ENCODE data around the gene ACOXL. TPM values are rescaled to one million over a fixed set of nuclear protein-coding genes. Genes with fewer than 3 reads are reported as not detected.

ACOXL gene
- total RNA-seq, 4 donors from 2014 or later: 0.64 TPM; not detected in 3

- WGBS: 87% methylated on average over 5 of the region's 5 CpGs
- Histone ChIP-seq H3K4me3 (no peak overlapping the region), H3K4me1 (no peaks in the 10 kb centered on the region), H3K27ac (no peak overlapping the region), H3K9me3 (no peaks in the 10 kb centered on the region), H3K36me3 (no peaks in the 10 kb centered on the region), H3K27me3 (peaks cover 3% of the 10 kb centered on the region)
- TF ChIP-seq POLR2AphosphoS5 (IDR thresholded peaks at IDR 0.05) (no peak), EP300 (IDR thresholded peaks at IDR 0.05) (no peak), POLR2A (IDR thresholded peaks at IDR 0.05) (no peak)
- TF ChIP-seq, protein P1, sequence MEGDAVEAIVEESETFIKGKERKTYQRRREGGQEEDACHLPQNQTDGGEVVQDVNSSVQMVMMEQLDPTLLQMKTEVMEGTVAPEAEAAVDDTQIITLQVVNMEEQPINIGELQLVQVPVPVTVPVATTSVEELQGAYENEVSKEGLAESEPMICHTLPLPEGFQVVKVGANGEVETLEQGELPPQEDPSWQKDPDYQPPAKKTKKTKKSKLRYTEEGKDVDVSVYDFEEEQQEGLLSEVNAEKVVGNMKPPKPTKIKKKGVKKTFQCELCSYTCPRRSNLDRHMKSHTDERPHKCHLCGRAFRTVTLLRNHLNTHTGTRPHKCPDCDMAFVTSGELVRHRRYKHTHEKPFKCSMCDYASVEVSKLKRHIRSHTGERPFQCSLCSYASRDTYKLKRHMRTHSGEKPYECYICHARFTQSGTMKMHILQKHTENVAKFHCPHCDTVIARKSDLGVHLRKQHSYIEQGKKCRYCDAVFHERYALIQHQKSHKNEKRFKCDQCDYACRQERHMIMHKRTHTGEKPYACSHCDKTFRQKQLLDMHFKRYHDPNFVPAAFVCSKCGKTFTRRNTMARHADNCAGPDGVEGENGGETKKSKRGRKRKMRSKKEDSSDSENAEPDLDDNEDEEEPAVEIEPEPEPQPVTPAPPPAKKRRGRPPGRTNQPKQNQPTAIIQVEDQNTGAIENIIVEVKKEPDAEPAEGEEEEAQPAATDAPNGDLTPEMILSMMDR (IDR thresholded peaks at IDR 0.05): no peak
- no peak for DNase-seq (ENCODE audit: low spot score in 2 of 2)
Measured at GRCh38 chr2:110813896-110814295, 81.5 kb downstream of the ACOXL start.

DNA sequence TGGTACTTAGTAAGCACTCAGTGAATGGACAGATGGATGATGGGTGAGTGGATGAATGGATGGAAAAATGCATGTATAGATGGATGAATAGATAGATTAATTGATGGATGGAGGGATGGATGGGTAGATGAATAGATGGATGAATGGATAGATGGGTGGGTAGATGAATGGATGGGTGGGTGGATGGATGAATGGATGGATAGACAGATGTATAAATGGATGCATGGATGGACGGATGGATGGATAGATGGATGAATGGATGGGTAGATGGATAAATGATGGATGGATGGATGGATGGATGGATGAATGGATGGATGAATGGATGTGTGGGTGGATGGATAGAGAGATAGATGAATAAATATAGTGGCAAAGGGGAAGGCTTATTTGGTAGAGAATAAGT lies 83.6 kb downstream of the ACOXL start:
- peaks cover 10% of the 10 kb centered on the region for H3K27me3 ChIP-seq
- no peaks in the 10 kb centered on the region for H3K36me3 ChIP-seq
- WGBS: 97% methylated on average over 1 of the region's 1 CpG
- no peaks in the 10 kb centered on the region for H3K4me1 ChIP-seq
- H3K27ac ChIP-seq: no peak overlapping the region
- TF ChIP-seq POLR2A (IDR thresholded peaks at IDR 0.05) (no peak), POLR2AphosphoS5 (IDR thresholded peaks at IDR 0.05) (no peak), EP300 (IDR thresholded peaks at IDR 0.05) (no peak)
- TF ChIP-seq, protein P1 (IDR thresholded peaks at IDR 0.05): no peak
- DNase-seq (ENCODE audit: low spot score in 2 of 2): no peak
- no peak overlapping the region for H3K4me3 ChIP-seq
- no peaks in the 10 kb centered on the region for H3K9me3 ChIP-seq

DNA sequence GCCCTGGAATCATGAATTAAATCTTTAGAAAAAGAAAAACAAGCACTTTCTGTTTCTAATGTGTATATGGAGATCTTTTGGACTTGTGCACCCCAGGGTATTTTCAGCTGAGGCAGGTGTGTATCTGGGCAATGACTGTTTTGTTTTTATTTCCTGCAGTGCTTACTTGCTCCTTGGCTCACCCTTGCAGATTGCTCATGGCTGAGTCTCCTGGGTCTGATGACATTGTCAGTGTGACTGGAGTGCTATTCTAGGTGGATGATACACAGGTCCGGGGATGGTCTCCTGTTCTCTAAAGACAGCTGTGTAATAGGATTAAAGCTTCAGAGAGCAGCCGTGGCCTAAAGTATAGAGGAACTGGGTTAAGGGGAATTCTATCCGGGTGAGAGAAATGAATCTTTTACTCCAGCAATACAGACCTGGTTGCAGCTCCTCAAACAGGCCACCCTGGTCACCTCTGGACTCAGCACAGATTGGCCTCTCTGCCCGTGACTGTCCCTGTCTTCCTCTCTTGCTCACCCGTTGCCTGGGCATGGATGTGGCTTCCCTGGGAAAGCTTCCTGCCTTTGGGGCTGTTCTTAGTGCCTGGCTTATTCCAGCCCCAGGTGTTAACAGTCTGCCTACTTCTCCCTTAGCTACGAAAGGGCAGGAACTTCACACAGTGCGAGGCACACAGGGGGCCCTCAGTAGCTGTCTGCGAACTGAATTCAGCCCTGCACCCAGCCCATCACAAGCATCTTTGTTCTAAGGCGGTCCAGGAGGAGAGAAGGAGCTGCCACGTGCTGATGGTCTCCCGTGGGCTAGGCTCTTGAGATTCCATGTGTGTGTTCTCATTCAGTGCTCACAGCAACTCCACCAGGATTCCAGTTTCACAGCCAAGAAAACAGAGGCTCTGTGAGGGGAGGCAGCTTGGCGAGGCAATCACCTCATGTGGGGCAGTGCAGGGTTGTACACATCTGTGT lies 84.3 kb downstream of the ACOXL start:
- Histone ChIP-seq H3K36me3 (no peaks in the 10 kb centered on the region), H3K4me3 (no peak overlapping the region), H3K27ac (no peak overlapping the region), H3K4me1 (no peaks in the 10 kb centered on the region), H3K9me3 (no peaks in the 10 kb centered on the region), H3K27me3 (peaks cover 10% of the 10 kb centered on the region)
- DNase-seq (ENCODE audit: low spot score in 2 of 2): no peak
- TF ChIP-seq POLR2AphosphoS5 (IDR thresholded peaks at IDR 0.05): no peak
- TF ChIP-seq, protein P1 (IDR thresholded peaks at IDR 0.05): no peak
- no peak for TF ChIP-seq POLR2A (IDR thresholded peaks at IDR 0.05)
- no peak for TF ChIP-seq EP300 (IDR thresholded peaks at IDR 0.05)
- 86% methylated on average over 12 of the region's 12 CpGs for WGBS

DNA sequence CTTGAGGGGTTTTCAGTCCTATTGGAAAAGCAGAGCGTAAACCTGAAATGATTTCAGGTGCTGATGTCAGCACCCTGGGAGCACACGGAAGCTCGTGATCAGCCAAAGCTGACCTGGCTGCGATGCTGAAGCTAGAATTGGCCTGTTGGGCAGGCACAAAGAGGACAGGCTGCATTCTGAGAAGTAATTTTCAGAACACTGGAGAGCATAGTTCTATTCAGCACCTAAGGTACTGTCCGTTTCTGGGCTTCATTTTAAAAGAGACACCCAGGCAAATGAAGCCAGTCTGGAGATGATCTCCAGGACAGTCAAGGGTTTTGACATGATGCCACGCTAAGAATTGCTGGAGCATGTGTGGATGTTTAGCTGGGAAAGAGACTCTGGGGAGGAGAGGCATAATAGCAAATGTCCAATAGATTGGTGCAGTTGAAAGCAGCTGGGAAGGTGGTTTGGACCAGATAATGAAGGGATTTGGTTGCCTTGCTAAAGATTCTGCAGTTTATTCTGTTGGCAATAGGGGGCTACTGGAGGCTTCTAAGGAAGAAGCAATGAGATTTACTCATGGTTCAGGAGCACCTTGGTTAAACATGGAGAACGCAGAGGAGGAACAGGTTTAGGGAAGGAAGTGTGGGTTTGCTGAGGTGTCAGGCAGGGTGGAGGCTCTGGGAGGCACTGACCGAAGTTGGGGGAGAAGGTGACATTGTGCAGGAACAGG lies 86.6 kb downstream of the ACOXL start:
- Histone ChIP-seq H3K27me3 (peaks cover 10% of the 10 kb centered on the region), H3K4me1 (no peaks in the 10 kb centered on the region)
- WGBS: 64% methylated on average over 8 of the region's 8 CpGs

More for the DNA sequence above, 86.6 kb downstream of the ACOXL start:
- Histone ChIP-seq H3K36me3 (no peaks in the 10 kb centered on the region), H3K27ac (no peak overlapping the region), H3K9me3 (peaks cover 5% of the 10 kb centered on the region), H3K4me3 (no peak overlapping the region)
- TF ChIP-seq, protein P1 (IDR thresholded peaks at IDR 0.05): no peak
- no peak for TF ChIP-seq EP300 (IDR thresholded peaks at IDR 0.05)
- TF ChIP-seq POLR2AphosphoS5 (IDR thresholded peaks at IDR 0.05): no peak
- TF ChIP-seq POLR2A (IDR thresholded peaks at IDR 0.05): no peak
- DNase-seq (ENCODE audit: low spot score in 2 of 2): no peak
